GM20000 (cell line): Measurements from ENCODE around the gene OTOS.

Experiments used
- DNase-seq: peaks from one replicate; pipeline ENCODE4 v3.0.0; 2012; ENCODE audit warnings: low spot score
- TF ChIP-seq, protein P1 (sequence below): IDR thresholded peaks from 2 replicates; pipeline ENCODE4 v1.5.1; 2012; ENCODE audit warnings: mild to moderate bottlenecking, control low read depth; ENCODE audit errors: extremely low read depth, missing control alignments

Gene OTOS

DNA sequence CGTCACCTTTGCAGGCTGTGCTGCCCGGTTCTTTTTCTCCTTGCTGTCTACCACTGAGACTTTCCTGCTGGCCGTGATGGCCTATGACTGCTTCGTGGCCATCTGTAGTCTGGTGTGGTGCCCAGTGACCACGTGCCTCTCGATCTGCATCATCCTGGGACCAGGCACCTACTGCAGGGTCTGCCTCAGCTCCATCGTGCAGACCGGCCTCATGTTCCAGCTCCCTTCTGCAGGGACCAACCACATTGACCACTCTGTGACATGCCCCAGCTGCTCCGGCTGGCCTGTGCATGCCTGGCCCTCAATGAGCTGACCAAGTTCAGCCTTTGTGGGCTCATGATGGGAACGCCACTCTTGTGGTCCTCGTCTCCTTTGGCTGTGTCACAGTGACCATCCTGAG, 31.1 kb downstream of the OTOS start:
- TF ChIP-seq, protein P1, sequence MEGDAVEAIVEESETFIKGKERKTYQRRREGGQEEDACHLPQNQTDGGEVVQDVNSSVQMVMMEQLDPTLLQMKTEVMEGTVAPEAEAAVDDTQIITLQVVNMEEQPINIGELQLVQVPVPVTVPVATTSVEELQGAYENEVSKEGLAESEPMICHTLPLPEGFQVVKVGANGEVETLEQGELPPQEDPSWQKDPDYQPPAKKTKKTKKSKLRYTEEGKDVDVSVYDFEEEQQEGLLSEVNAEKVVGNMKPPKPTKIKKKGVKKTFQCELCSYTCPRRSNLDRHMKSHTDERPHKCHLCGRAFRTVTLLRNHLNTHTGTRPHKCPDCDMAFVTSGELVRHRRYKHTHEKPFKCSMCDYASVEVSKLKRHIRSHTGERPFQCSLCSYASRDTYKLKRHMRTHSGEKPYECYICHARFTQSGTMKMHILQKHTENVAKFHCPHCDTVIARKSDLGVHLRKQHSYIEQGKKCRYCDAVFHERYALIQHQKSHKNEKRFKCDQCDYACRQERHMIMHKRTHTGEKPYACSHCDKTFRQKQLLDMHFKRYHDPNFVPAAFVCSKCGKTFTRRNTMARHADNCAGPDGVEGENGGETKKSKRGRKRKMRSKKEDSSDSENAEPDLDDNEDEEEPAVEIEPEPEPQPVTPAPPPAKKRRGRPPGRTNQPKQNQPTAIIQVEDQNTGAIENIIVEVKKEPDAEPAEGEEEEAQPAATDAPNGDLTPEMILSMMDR = no peak
- DNase-seq = no peak

DNA sequence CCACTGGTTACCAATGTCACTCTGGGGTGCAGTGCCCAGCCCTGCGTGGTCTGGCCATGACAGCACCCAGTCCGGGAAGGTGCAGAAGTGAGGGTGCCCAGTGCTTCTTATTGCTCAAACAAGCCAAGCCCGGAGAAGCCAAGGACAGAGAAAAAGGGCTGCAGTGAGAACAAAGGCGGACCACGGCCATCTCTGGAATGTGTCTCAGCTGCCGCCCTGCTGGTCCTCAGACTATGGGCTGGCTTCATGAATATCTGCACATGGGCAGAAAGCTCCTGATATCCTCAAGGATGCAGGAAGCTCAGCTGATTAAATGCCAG, 33.0 kb downstream of the OTOS start:
- TF ChIP-seq, protein P1 = no peak
- DNase-seq = no peak

DNA sequence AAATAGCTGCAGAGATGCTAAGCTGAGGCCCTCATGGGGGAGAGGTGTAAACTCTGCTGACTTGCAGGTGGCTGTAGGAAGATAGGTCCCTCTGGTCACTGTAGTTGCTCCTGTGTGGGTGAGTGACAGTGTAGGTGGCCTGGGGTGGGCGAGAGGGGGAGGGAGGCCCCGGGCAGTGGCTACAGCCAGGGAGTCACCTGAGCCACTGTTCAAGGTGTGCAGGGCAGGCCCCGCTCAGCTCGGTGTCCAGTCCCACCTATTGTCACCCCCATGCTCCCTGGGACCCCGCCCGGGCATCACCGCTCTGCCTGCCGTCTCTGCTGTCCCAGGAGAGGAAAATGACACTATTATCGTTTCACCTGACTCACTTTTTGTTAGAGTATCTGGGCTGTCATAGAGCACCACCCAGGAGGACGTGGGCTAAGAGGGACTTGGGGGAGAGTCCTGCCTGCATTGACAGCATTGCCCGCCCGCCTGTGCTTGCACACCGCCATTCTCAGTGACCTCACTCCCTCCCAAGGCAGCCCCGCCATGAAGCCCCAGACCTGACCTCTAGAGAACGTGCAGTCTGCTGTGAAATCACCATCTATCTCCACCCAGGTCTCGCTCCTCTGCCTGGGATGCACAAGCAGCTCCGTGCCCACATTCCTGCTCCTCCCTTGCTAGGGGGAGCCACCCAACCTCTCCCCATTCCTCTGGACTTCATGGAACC, 33.5 kb downstream of the OTOS start:
- TF ChIP-seq, protein P1 = no peak

DNA sequence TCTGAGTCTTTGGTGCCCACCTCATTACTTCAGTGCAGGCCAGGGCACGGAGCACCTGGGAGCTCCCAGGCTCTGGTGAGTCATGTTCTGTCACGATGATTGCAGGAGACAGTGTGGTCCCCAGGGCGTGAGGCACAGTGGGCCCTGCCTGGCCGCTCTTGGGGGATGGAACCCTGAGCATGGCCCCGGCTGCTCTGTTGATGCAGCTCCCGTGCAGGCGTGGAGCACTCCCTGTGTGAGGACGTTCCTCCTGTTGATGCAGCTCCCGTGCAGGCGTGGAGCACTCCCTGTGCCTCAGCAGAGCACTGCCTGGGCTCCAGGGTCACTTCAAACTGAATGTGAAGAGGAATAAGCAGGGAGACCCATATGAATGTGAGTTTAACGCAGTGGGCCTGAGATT, 34.5 kb downstream of the OTOS start:
- TF ChIP-seq, protein P1 = no peak
- DNase-seq = no peak

More for the DNA sequence above, 33.5 kb downstream of the OTOS start:
- DNase-seq = no peak

DNA sequence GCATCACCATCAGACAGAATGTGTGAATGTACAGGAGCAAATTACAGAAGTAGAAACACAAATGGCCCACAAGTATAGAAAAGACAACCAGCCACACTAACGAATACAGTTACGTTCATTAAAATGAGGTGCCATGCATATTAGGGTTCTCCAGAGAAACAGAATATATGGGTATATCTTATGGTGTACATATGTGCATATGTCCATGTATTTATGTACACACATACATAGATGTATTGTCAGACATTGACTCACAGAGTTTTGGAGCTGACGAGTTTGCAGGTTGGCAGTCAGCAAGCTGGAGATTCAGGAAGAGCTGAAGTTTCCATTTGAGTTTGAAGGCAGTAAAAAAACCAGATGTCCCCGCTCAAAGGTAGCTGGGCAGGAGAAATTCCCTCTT, 37.3 kb downstream of the OTOS start:
- no peak for DNase-seq
- TF ChIP-seq, protein P1 = no peak

DNA sequence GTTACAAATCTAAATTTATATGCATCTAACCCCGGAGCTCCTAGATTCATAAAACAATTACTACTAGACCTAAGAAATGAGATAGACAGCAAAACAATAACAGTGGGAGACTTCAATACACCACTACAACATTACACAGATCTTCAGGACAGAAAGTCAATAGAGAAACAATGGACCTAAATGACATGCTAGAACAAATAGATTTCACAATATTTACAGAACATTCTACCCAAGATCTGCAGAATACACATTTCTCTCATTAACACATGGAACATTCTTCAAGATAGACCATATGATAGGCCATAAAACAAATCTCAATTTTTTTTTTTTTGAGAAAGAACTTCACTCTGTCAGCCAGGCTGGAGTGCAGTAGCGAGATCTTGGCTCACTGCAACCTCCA, 42.1 kb downstream of the OTOS start:
- no peak for DNase-seq
- TF ChIP-seq, protein P1 = no peak

DNA sequence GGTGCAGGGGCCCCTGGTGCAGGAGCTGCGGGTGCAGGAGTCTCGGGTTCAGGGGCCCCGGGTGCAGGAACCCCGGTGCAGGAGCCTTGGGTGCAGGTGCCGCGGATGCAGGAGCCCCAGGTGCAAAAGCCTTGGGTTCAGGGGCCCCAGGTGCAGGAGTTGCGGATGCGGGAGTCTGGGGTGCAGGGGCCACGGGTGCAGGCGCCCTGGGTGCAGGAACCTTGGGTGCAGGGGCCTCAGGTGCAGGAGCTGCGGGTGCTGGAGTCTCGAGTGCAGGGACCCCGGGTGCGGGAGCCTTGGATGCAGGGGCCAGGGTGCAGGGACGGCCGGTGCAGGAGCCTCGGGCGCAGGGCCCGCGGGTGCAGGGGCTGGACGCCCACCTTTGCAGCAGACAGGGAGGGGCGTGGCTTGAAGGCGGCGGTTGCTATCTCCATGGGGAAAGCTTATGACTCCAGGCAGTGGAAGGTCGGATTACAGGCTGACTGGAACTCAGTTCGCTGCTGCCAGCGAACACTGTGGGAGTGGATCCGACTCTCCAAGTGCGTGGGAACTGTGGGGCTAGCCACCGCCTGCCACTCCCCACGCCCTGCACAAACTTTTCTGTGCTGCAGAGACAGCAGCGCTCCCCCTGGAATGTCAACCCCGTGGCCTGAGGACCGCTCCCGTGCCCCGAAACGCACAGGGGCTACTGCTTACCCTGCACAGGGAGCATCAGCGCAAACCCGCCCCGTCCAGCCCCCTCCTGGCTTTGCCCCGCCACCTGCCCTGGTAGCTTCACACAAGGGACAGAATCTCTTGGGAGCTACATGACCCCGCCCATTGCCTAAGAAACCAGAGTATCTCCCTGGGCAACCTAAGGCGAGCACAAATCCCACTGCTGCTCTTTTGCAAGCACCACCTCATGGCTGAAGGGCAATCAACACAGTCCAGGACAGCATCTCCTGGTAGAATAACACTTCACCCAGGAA, 44.6 kb downstream of the OTOS start:
- DNase-seq = no peak
- TF ChIP-seq, protein P1 = no peak
